OCI-LY1 (cell line): Measurements from ENCODE around the gene CATSPER3.

Experiments used
- EZH2 ChIP-seq: fragments of 200-600 bp; sonication (generic), shearing (Covaris generic); IDR thresholded peaks from 2 replicates; pipeline ENCODE4 v1.8.0; 2017; ENCODE audit warnings: borderline replicate concordance, mixed run types, mild to moderate bottlenecking, antibody characterized with exemption, low read length, moderate library complexity, mixed read lengths
- TF ChIP-seq, protein P1 (sequence below): fragments of 200-600 bp; sonication (generic), shearing (Covaris generic); IDR thresholded peaks from 2 replicates; pipeline ENCODE4 v1.5.1; 2017; ENCODE audit warnings: mild to moderate bottlenecking, antibody characterized with exemption, low read length, moderate library complexity, mixed read lengths

DNA sequence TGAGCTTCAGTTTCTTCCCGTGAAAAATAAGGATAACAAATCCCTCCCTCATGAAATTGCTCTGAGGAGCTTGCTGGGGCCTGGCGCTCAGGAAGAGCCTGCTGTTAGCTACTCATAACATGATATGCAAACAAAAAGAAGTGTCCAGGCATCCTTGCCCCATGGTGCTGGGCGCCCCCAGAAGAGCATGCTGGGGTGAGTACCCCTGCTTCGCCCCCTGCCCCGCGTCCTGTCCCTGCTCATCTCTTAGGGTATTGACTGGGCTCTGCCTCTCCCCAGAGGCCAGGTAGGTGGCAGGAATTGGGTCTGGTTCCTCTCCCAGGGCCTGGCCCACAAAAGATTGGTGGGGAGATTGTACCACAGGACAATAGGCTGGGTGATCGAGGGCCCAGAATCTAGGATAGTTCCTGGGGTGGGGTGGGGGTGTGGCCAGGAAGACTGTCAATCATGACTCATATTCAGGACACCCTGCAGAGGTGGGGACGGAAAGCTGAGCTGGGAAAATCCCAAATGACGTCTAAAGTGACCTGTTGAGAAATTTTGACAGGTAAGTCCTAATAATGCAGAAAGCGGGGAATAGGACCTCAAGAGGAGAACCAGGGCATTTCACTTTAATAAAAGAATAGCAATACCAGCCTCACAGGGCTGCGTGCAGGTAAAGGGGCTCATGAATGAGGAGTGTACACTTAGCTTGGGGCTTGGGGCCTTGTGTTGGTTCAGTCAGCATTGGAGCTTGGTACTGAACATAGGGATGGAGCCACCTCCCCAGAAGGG lies 57.4 kb downstream of the CATSPER3 start:
- TF ChIP-seq, protein P1, sequence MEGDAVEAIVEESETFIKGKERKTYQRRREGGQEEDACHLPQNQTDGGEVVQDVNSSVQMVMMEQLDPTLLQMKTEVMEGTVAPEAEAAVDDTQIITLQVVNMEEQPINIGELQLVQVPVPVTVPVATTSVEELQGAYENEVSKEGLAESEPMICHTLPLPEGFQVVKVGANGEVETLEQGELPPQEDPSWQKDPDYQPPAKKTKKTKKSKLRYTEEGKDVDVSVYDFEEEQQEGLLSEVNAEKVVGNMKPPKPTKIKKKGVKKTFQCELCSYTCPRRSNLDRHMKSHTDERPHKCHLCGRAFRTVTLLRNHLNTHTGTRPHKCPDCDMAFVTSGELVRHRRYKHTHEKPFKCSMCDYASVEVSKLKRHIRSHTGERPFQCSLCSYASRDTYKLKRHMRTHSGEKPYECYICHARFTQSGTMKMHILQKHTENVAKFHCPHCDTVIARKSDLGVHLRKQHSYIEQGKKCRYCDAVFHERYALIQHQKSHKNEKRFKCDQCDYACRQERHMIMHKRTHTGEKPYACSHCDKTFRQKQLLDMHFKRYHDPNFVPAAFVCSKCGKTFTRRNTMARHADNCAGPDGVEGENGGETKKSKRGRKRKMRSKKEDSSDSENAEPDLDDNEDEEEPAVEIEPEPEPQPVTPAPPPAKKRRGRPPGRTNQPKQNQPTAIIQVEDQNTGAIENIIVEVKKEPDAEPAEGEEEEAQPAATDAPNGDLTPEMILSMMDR, result no peak
- no peak for TF ChIP-seq EZH2
